H1 (cell line): ENCODE measurements around the gene CLDN7. TPM values are rescaled to one million over a fixed set of nuclear protein-coding genes. Genes with fewer than 3 reads are reported as not detected.

Experiments
- ATF2 ChIP-seq: IDR thresholded peaks from 2 replicates; pipeline ENCODE4 v1.6.1; 2012; ENCODE audit warnings: low read length, inconsistent platforms
- BRCA1 ChIP-seq: IDR thresholded peaks from 2 replicates; pipeline ENCODE4 v1.6.1; 2012; ENCODE audit warnings: low read depth, low read length, improper control_type of control experiment
- CTBP2 ChIP-seq: IDR thresholded peaks from 2 replicates; pipeline ENCODE4 v1.7.0; 2011; ENCODE audit warnings: borderline replicate concordance, mild to moderate bottlenecking, moderate library complexity, mixed read lengths, low read length; ENCODE audit not compliant: insufficient read depth, insufficient read length
- EZH2 ChIP-seq: fragments of 200-600 bp; sonication (generic); IDR thresholded peaks from 2 replicates; pipeline ENCODE4 v1.7.1; 2012; ENCODE audit warnings: low read depth, mild to moderate bottlenecking, moderate library complexity, low read length, inconsistent platforms; ENCODE audit not compliant: severe bottlenecking
- FOSL1 ChIP-seq: IDR thresholded peaks from 2 replicates; pipeline ENCODE4 v1.6.1; 2011; ENCODE audit warnings: mild to moderate bottlenecking, low read depth, low read length, moderate library complexity; ENCODE audit not compliant: insufficient read depth
- KDM1A ChIP-seq: fragments of 200-600, 300-600 bp; sonication (generic); IDR thresholded peaks from 2 replicates; pipeline ENCODE4 v1.7.1; 2016; ENCODE audit warnings: mild to moderate bottlenecking, low read length, borderline replicate concordance
- NANOG ChIP-seq: IDR thresholded peaks from 2 replicates; pipeline ENCODE4 v1.6.1; 2011; ENCODE audit warnings: low read length, low read depth, mild to moderate bottlenecking, inconsistent platforms; ENCODE audit not compliant: insufficient read depth, poor library complexity, severe bottlenecking
- PHF8 ChIP-seq: fragments of 200-600 bp; sonication (generic); conservative IDR thresholded peaks from 2 replicates; pipeline ENCODE4 v1.7.1; 2012; ENCODE audit warnings: low read depth, mild to moderate bottlenecking, inconsistent platforms, low read length, moderate library complexity
- SIN3A ChIP-seq, 2 experiments: IDR thresholded peaks in 1 of 2; conservative IDR thresholded peaks in 1 of 2; 2 replicates each; pipeline ENCODE4 v1.6.1; 2011 to 2012; ENCODE audit warnings: low read length in 2 of 2, improper control_type of control experiment in 1 of 2, low read depth in 1 of 2, mild to moderate bottlenecking in 1 of 2
- SP1 ChIP-seq: IDR thresholded peaks from 2 replicates; pipeline ENCODE4 v1.6.1; 2011; ENCODE audit warnings: low read depth, low read length
- SP2 ChIP-seq: IDR thresholded peaks from 2 replicates; pipeline ENCODE4 v1.6.1; 2012; ENCODE audit warnings: mild to moderate bottlenecking, low read length, inconsistent platforms
- SRF ChIP-seq: IDR thresholded peaks from 2 replicates; pipeline ENCODE4 v1.6.1; 2011; ENCODE audit warnings: mild to moderate bottlenecking, low read depth, low read length, moderate library complexity
- SUZ12 ChIP-seq: fragments of 200-600 bp; sonication (generic); IDR thresholded peaks from 2 replicates; pipeline ENCODE4 v1.6.1; 2012; ENCODE audit warnings: mild to moderate bottlenecking, inconsistent platforms, low read length, moderate library complexity, mixed read lengths
- TAF7 ChIP-seq: optimal IDR thresholded peaks from 2 replicates; pipeline ENCODE3; 2011; ENCODE audit warnings: low read depth, mild to moderate bottlenecking, inconsistent platforms, low read length, moderate library complexity, borderline replicate concordance
- ZNF274 ChIP-seq: IDR thresholded peaks from 2 replicates; pipeline ENCODE4 v1.7.0; 2012; ENCODE audit warnings: low read length, borderline replicate concordance; ENCODE audit errors: extremely low read depth
- polyA plus RNA-seq, 7 experiments: library from polyadenylated mRNA; depleted of rRNA in 3 of 7; stranded (reverse) in 5 of 7; unstranded in 2 of 7; fragments of >200 nt in 5 of 7; fragments of 200-250 nt in 2 of 7; gene quantifications; 1 replicate in 5 of 7; 2 replicates in 1 of 7; 4 replicates in 1 of 7; pipeline versions ENCODE4 v1.2.1 to v1.2.3, GENCODE V29; 2011 to 2013; ENCODE audit warnings: missing spikeins in 2 of 7, mixed read lengths in 2 of 7
- total RNA-seq: library from RNA; stranded (reverse); fragmentation: NEBNext Ultra II Directional; extraction: Animal tissue kit (Norgen Biotek cat#: 25700); gene quantifications from 2 replicates; pipeline ENCODE4 v1.2.1, GENCODE V29; 2021

Gene CLDN7
- total and polyA plus RNA-seq, 2 of the 8 experiments (the other 6 are each of a cell fraction or from before 2014, with no cell fraction given): 118 to 119 TPM

DNA sequence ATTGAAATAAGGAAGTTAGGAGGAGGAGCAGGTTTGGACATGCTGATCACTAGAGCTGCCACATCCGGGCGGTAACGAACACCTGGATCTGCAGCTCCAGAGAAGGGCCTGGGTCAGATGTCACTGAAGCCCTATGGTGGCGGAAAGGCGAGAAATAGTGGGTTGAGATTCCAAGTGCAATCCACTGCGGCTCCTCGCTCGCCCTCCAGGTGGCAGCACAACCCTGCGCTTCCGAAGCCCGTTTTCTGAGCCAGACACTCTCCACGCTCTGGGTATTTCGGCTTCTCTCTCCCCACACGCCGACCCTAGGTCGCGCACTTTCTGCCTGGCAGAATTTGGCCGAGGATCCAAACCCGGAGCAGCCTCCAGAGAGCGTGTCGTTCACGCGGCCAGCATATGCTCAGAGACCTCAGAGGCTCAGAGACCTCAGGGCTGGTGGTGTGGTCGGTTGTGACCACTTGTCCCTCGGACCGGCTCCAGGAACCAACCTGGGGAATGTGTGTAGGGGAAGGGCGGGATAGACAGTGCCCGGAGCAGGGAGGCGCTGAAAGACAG, 18.3 kb upstream of the CLDN7 start (continued):
- no peak for TF ChIP-seq CTBP2
- TF ChIP-seq SUZ12: no peak
- no peak for TF ChIP-seq TAF7
- TF ChIP-seq EZH2: no peak
- TF ChIP-seq NANOG: no peak
- TF ChIP-seq KDM1A: no peak
- TF ChIP-seq ATF2: peak; percentile 88; the same call in 1 of the 2 replicates
- 0 out of 2 replicates have a peak, but pooled peaks have one; percentile 35 for TF ChIP-seq PHF8
- no peak for TF ChIP-seq ZNF274
- peak; percentile 94 for TF ChIP-seq SP1
- no peak for TF ChIP-seq SRF
- no peak for TF ChIP-seq SP2
- TF ChIP-seq BRCA1: no peak
- TF ChIP-seq SIN3A (conservative IDR thresholded peaks at IDR 0.05 in 1 of 2, IDR thresholded peaks at IDR 0.05 in 1 of 2; ENCODE audit: low read depth in 1 of 2, low read length in 2 of 2): peak; percentile 63 to 86; a peak in 3 of 4 replicates
- no peak for TF ChIP-seq FOSL1
